ENCODE data around the gene ATP5PD. TPM values are rescaled to one million over a fixed set of nuclear protein-coding genes. Genes with fewer than 3 reads are reported as not detected.
A peak's percentile ranks its signal among the peaks of the same experiment; 100 is the strongest.

The ATP5PD gene
- total and polyA plus RNA-seq, 8 donors, result 199 to 237 (median 212) TPM

- TF ChIP-seq CTCF (IDR thresholded peaks at IDR 0.05), result peak; percentile 12 to 34
- intact Hi-C loops (cut with DNase I), result no loop called here
- H3K27ac ChIP-seq, result no peak overlapping the region
- no peaks in the 10 kb centered on the region for H3K27me3 ChIP-seq
- DNase-seq, result peak in 1 of 4 donors; percentile 12
- peaks cover 0 to 6% of the 10 kb centered on the region in 2 donors for H3K4me1 ChIP-seq
- no peaks in the 10 kb centered on the region for H3K9me3 ChIP-seq
- H3K36me3 ChIP-seq, result peaks cover 0 to 4% of the 10 kb centered on the region in 2 donors
- H3K4me3 ChIP-seq, result no peak overlapping the region
- peak; percentile 70 for ATAC-seq
Measured at GRCh38 chr17:75069783-75070182, 23.0 kb upstream of the ATP5PD start.

- H3K4me1 ChIP-seq, result peaks cover 0 to 6% of the 10 kb centered on the region in 2 donors
- DNase-seq (no peak), ATAC-seq (no peak)
- TF ChIP-seq CTCF (IDR thresholded peaks at IDR 0.05), result no peak
- peaks cover 0 to 15% of the 10 kb centered on the region in 2 donors for H3K36me3 ChIP-seq
- H3K27me3 ChIP-seq, result no peaks in the 10 kb centered on the region
- no peaks in the 10 kb centered on the region for H3K9me3 ChIP-seq
- H3K27ac ChIP-seq, result no peak overlapping the region
- intact Hi-C loops (cut with DNase I), result no loop called here
- H3K4me3 ChIP-seq, result no peak overlapping the region
Measured at GRCh38 chr17:75068750-75069149, 22.0 kb upstream of the ATP5PD start.

GRCh38 chr17:75067856-75068255 lies 21.1 kb upstream of the ATP5PD start:
- DNase-seq (peak in 1 of 4 donors; percentile 9), ATAC-seq (no peak)
- Histone ChIP-seq H3K4me3 (no peak overlapping the region), H3K9me3 (no peaks in the 10 kb centered on the region), H3K36me3 (peaks cover 0 to 24% of the 10 kb centered on the region in 2 donors), H3K27ac (no peak overlapping the region), H3K4me1 (peaks cover 0 to 6% of the 10 kb centered on the region in 2 donors), H3K27me3 (no peaks in the 10 kb centered on the region)
- intact Hi-C loops (cut with DNase I), result no loop called here
- no peak for TF ChIP-seq CTCF (IDR thresholded peaks at IDR 0.05)

- H3K27me3 ChIP-seq, result no peaks in the 10 kb centered on the region
- peaks cover 0 to 6% of the 10 kb centered on the region in 2 donors for H3K4me1 ChIP-seq
- DNase-seq (no peak), ATAC-seq (no peak)
- no peaks in the 10 kb centered on the region for H3K9me3 ChIP-seq
- H3K27ac ChIP-seq, result no peak overlapping the region
- TF ChIP-seq CTCF (IDR thresholded peaks at IDR 0.05), result no peak
- intact Hi-C loops (cut with DNase I), result no loop called here
- peaks cover 0 to 46% of the 10 kb centered on the region in 2 donors for H3K36me3 ChIP-seq
- H3K4me3 ChIP-seq, result no peak overlapping the region
Measured at GRCh38 chr17:75065562-75066151, 18.9 kb upstream of the ATP5PD start.

GRCh38 chr17:75064867-75065561 lies 18.2 kb upstream of the ATP5PD start:
- Histone ChIP-seq H3K4me3 (no peak overlapping the region), H3K27ac (no peak overlapping the region), H3K4me1 (peaks cover 0 to 6% of the 10 kb centered on the region in 2 donors), H3K36me3 (peaks cover 0 to 51% of the 10 kb centered on the region in 2 donors), H3K9me3 (no peaks in the 10 kb centered on the region), H3K27me3 (no peaks in the 10 kb centered on the region)
- ATAC-seq, result no peak
- intact Hi-C loops (cut with DNase I), result no loop called here
- no peak for TF ChIP-seq CTCF (IDR thresholded peaks at IDR 0.05)
- DNase-seq, result no peak

Measured in left lung (tissue), 10 donors.